ENCODE measurements around the gene GOLGA2.

Gene GOLGA2

DNA sequence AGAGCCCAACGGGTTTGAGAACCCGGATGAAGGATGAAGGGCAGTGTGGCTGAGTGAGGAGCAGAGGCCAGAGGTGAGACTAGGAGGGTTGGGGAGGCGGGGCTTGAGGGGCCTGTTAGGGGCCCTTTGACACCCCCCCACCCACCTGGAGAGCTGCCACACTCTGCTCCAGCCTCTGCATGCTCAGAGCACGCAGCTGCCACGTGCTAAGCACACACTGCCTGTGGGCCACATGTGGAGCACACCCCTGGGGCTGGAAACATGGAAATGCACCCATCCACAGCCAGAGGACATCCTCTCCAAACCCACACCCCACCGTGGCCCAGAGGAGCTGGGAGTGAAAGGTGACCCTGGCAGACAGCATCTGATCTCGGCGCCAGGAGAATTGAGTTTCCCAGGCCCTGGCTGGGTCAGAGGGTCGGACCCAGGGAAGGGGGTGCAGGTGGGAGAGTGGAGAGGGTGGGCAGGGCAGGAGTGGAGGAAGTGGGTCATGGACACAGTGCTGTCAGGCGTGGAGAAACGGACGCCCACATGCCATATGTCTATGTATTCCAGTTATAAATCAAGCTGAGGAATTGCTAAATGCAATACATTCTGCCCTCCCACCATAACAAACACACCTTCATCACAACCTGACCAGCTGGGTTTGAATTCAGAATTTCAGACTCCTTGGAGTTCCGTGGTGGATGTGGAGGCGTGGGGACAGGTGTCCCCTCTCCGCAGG is 66.7 kb downstream of the GOLGA2 start:
- no peak for DNase-seq

DNA sequence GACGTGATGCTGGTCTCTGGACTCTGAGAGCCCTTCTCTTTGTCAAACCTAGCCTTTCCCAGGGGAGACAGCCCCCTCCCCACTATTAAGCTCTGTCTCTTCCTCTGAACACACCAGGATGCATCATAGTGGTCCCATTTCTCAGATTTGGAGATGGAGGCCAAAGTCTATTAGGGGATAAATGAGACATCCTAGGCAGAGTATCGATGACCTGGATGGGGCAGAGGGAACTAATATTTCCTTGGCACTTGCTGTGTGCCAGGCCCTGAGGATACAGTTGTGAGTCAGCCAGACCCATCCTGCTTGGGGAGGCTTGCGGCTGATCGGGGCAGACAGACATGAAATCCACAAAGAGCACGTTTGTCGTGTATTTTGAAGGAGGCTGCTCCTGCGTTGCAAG is 67.4 kb downstream of the GOLGA2 start:
- no peak for DNase-seq

- no peak for DNase-seq
These were observed 68.6 kb downstream of the GOLGA2 start for GRCh38 chr9:128206916-128207910.

DNA sequence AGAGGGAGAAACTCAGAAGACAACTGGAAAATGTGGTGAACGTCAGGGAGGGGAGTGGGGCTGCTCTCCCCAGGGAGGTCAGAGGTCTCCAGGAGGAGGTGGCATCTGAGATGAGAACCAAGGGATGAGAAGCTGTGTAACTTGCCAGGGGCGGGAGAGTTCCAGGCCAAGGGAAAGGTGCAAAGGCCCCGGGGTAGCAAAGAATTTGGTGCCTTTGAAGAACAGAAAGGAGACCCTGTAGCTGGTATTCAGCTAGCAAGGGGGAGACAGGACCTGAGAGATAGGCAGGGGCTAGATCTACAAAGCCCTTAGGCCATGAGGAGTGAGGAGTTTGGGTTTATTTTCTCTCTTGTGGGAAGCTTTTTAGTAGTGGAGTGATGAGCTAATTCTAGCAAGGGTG is 69.3 kb downstream of the GOLGA2 start:
- no peak for DNase-seq

Data from NCI-H2227 treated with DMSO at 0.1 percent for 48 hours (cell line).